Esophagus (tissue), 2 donors: Measurements from ENCODE around the gene SELENOI. TPM values are rescaled to one million over a fixed set of nuclear protein-coding genes. Genes with fewer than 3 reads are reported as not detected.
"Not testable (repeated sequence)": the region's sequence is repeated elsewhere in the genome, so short reads cannot be mapped to it uniquely, and the experiment has no call there.

Experiments used
- H3K27ac ChIP-seq, 2 donors: one replicate each; pipeline ENCODE4 v1.5.1; 2013; ENCODE audit warnings: low read depth in 2 of 2, mild to moderate bottlenecking in 2 of 2, inconsistent platforms in 1 of 2, low read length in 1 of 2, moderate library complexity in 1 of 2
- H3K27me3 ChIP-seq, 2 donors: one replicate each; pipeline ENCODE4 v1.6.1; 2013; ENCODE audit warnings: low read length in 2 of 2, control low read depth in 1 of 2, mild to moderate bottlenecking in 1 of 2; ENCODE audit not compliant: insufficient read depth in 2 of 2, control insufficient read depth in 1 of 2
- H3K36me3 ChIP-seq, 2 donors: one replicate each; pipeline ENCODE4 v1.6.1; 2013; ENCODE audit warnings: low read length in 1 of 2; ENCODE audit not compliant: control insufficient read depth in 2 of 2, insufficient read depth in 2 of 2
- H3K4me1 ChIP-seq, 2 donors: one replicate each; pipeline ENCODE4 v1.6.1; 2013; ENCODE audit warnings: low read length in 1 of 2; ENCODE audit not compliant: control insufficient read depth in 2 of 2, insufficient read depth in 2 of 2
- H3K4me3 ChIP-seq, 2 donors: one replicate each; pipeline ENCODE4 v1.5.1; 2013; ENCODE audit warnings: low read length in 2 of 2, mild to moderate bottlenecking in 2 of 2, low read depth in 1 of 2, moderate library complexity in 1 of 2
- H3K9me3 ChIP-seq, 2 donors: one replicate each; pipeline ENCODE4 v1.6.1; 2013; ENCODE audit warnings: mild to moderate bottlenecking in 2 of 2, low read depth in 1 of 2, low read length in 1 of 2, moderate library complexity in 1 of 2; ENCODE audit not compliant: control insufficient read depth in 2 of 2, insufficient read depth in 1 of 2
- WGBS, 2 donors: extraction: QIAGEN DNeasy Blood & Tissue Kit; methylation state at CpG; one replicate each; pipeline ENCODE4 v1.1.7; 2013; 5-methylcytosine and 5-hydroxymethylcytosine counted together
- polyA plus RNA-seq, 2 donors: library from polyadenylated mRNA; stranded (reverse); fragments of 200-250 nt; gene quantifications; one replicate each; pipeline ENCODE4 v1.2.3, GENCODE V29; 2013
- donor health status: healthy with polysubstance abuse.
- donor health status: Bipolar disorder and iron deficiency.

The SELENOI gene
- polyA plus RNA-seq, 2 donors = 3.9 to 6.8 TPM

DNA sequence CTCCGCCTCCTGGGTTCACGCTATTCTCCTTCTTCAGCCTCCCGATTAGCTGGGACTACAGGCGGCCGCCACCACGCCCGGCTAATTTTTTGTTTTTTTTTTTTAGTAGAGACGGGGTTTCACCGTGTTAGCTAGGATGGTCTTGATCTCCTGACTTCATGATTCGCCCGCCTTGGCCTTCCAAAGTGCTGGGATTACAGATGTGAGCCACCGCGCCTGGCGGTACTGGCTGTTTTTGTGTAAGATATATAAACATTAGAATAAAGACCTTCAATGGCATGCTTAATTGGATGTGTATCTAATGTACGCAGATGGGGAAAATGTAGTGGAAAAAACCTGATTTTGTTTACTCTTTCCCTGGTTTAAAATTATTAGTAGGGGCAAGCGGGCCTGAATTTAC lies 8.5 kb downstream of the SELENOI start:
- H3K4me1 ChIP-seq, H3K36me3 ChIP-seq, H3K27ac ChIP-seq, H3K4me3 ChIP-seq, H3K27me3 ChIP-seq, H3K9me3 ChIP-seq: not testable (repeated sequence)
- WGBS, 2 donors = 97% methylated on average over 16 of the region's 16 CpGs

DNA sequence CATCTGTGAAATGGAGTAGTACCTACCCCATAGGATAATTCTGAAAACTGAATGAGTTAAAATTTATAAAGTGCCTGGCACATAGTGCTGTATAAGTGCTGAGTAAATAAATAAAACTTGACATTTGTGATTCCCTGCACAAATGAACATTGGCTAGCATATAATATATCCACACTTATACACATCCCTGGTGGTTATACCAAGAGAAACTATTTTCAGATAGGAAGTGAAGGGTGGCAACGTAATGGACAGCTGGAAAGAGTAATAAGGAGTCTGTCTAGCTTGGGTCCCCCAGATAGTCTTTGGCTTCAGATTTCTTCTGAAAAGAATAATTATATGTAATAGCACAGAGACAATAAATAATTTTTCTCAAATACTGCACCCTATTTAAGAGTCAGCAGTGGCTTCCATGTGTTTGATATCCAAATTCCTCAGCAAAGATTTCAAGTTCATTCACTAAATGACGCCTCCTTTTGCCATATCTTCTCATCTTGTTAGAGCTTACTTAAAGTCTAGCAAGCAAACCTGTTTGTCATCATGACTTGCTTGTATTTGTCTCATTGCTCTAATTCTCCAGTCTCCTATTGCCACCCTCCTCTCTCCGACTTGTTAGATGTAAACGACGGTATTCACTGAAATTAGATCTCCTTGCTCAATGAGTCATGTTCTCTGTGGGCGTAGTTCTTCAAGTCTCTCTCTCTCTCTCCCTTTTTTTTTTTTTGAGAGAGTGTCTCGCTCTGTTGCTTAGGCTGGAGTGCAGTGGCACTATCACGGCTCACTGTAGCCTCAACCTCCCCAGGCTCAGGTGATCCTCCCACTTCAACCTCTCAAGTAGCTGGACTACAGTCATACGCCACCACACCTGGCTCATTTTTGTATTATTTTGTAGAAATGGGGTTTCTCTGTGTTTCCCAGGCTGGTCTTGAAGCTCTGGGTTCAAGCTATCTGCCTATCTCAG lies 9.4 kb downstream of the SELENOI start:
- Histone ChIP-seq H3K9me3 (no peaks in the 10 kb centered on the region), H3K27me3 (no peaks in the 10 kb centered on the region), H3K36me3 (no peaks in the 10 kb centered on the region), H3K4me3 (no peak overlapping the region), H3K4me1 (no peaks in the 10 kb centered on the region), H3K27ac (peak overlapping the region; percentile 63 to 89)
- 47 to 64% methylated on average over 9 of the region's 9 CpGs for WGBS, 2 donors

DNA sequence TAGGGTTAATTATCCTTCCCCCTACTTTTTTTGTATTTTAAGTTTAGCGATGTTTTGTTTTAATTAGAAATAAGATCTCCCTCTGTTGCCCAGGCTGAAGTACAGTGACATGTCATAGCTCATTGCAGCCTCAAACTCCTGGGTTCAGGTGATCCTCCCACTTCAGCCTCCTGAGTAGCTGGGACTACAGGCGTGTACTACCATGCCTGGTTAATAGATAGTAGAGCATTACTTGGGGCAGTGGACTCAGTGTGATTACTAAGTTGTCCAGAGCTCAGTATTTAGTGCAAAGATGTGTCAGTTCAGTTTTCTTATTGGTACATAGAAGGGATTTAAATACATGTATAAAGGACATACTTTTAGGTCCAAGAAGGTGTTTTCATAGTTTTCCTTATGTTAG lies 10.2 kb downstream of the SELENOI start:
- Histone ChIP-seq H3K27me3 (no peaks in the 10 kb centered on the region), H3K9me3 (no peaks in the 10 kb centered on the region), H3K27ac (peak overlapping the region; percentile 63 to 89), H3K4me3 (no peak overlapping the region), H3K36me3 (no peaks in the 10 kb centered on the region), H3K4me1 (no peaks in the 10 kb centered on the region)
- 95 to 96% methylated on average over 2 of the region's 2 CpGs for WGBS, 2 donors

DNA sequence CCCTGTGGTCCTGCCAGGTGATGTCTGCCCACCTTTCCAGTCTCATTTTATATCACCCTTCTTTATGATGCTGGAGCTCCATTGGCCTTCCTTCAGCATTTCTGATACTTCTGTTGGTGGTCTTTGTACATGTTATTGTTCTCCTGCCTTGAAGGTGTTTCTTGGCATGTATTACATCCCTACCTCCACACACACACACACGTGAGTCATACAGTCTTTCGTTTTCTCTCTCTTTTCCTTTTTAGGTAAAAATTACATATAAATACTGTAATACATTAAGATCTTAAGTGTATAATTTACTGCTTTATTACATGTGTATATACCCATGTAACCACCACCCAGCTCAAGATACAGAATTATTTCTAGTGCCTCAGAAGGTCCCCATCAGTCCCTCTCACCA lies 10.8 kb downstream of the SELENOI start:
- no peaks in the 10 kb centered on the region for H3K27me3 ChIP-seq
- no peaks in the 10 kb centered on the region for H3K9me3 ChIP-seq
- WGBS, 2 donors = 51 to 71% methylated on average over 2 of the region's 2 CpGs
- peak overlapping the region in 1 of 2 donors; percentile 73 for H3K27ac ChIP-seq
- H3K4me3 ChIP-seq = no peak overlapping the region
- no peaks in the 10 kb centered on the region for H3K36me3 ChIP-seq
- peaks cover 0 to 3% of the 10 kb centered on the region in 2 donors for H3K4me1 ChIP-seq

DNA sequence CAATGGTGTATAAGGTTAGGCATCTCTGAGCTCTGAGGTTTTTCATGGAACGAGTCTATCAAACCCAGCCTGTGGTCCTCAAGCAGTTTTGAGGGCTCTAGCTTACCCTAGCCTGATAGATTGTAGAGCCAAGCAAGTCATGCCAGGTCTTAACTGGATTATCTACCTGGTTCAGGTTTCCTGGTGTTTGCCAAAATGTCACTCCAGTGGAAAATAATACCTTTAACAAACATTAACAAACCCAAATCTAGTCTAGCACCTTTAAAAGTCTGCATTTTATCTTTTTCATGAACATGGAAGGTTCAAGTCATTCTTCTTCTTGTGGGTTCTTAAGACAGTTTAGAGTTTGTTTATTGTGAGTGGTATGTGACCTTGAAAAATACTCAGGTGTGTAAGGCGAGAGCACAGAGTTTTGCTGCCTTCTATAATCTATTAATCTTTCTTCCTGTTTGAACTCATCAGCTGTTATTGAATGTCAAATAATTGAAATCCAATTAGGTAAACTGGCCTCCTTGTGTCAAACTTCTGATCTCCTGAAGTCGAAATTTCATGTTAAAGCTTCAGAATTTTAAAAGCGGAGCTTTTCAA lies 14.0 kb downstream of the SELENOI start:
- peak overlapping the region in 1 of 2 donors; percentile 48 for H3K27ac ChIP-seq
- H3K36me3 ChIP-seq = no peaks in the 10 kb centered on the region
- 66 to 73% methylated on average over 4 of the region's 4 CpGs for WGBS, 2 donors
- no peaks in the 10 kb centered on the region for H3K27me3 ChIP-seq
- H3K4me1 ChIP-seq = peaks cover 0 to 3% of the 10 kb centered on the region in 2 donors
- no peak overlapping the region for H3K4me3 ChIP-seq
- no peaks in the 10 kb centered on the region for H3K9me3 ChIP-seq

DNA sequence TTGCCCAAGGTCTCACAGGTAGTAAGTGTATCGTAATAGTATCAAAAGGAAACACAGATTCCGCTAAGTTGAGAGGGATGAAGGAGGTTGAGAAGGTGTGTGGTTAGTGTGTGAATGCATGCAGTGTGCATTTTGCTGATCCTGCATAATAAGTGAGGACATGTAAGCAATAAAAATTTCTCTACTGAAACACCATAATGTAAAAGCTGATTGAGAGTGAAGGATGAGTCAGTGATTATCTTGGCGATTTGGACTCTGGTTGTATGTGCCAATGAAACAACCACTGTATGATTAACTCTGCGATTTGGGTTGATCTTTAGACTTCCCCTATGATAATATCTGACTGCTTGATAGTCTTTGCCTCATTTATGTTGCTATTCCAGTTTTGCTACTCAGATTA lies 17.4 kb downstream of the SELENOI start:
- no peak overlapping the region for H3K27ac ChIP-seq
- WGBS, 2 donors = 58 to 59% methylated on average over 4 of the region's 4 CpGs

DNA sequence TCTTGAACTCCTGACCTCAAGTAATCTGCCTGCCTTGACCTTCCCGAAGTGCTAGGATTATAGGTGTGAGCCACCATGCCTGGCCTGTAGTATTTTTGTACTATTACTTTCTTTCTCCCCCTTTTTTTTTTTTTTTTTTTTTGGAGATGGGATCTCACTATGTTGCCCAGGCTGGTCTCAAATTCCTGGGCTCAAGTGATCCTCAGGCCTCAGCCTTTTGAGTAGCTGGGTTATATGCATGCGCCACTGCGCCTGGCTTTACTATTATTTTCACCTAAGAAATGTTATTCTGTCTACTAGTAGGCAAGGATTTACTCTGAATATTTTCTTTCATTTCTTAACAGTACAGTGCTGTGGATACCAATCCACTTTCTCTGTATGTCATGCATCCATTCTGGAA lies 18.0 kb downstream of the SELENOI start:
- WGBS, 2 donors = 79 to 95% methylated on average over 3 of the region's 3 CpGs

More for the DNA sequence above, 17.4 kb downstream of the SELENOI start:
- Histone ChIP-seq H3K4me3 (no peak overlapping the region), H3K4me1 (peaks cover 0 to 3% of the 10 kb centered on the region in 2 donors), H3K27me3 (no peaks in the 10 kb centered on the region), H3K36me3 (peaks cover 2 to 3% of the 10 kb centered on the region in 2 donors), H3K9me3 (no peaks in the 10 kb centered on the region)

DNA sequence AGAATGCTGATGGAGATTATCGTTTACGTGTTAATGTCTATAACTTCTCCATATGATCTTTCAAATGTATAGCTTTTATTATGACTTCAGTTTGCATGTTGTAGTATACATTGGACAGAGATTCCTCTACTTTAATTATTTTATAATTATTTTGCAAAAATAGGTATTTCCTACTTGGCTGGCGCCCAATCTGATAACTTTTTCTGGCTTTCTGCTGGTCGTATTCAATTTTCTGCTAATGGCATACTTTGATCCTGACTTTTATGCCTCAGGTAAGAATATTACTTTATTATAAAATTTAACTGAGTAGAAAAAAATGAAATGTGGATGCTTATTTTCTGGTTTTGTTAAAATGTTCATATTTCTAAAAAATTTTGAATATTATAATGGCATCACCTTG lies 18.7 kb downstream of the SELENOI start:
- H3K36me3 ChIP-seq = peaks cover 2 to 3% of the 10 kb centered on the region in 2 donors
- no peaks in the 10 kb centered on the region for H3K27me3 ChIP-seq
- no peak overlapping the region for H3K27ac ChIP-seq
- H3K4me1 ChIP-seq = peaks cover 0 to 3% of the 10 kb centered on the region in 2 donors
- no peaks in the 10 kb centered on the region for H3K9me3 ChIP-seq
- 95 to 96% methylated on average over 4 of the region's 4 CpGs for WGBS, 2 donors
- H3K4me3 ChIP-seq = no peak overlapping the region

More for the DNA sequence above, 18.0 kb downstream of the SELENOI start:
- Histone ChIP-seq H3K4me1 (peaks cover 0 to 3% of the 10 kb centered on the region in 2 donors), H3K4me3 (no peak overlapping the region), H3K27me3 (no peaks in the 10 kb centered on the region), H3K27ac (no peak overlapping the region), H3K9me3 (no peaks in the 10 kb centered on the region), H3K36me3 (peaks cover 2 to 3% of the 10 kb centered on the region in 2 donors)

DNA sequence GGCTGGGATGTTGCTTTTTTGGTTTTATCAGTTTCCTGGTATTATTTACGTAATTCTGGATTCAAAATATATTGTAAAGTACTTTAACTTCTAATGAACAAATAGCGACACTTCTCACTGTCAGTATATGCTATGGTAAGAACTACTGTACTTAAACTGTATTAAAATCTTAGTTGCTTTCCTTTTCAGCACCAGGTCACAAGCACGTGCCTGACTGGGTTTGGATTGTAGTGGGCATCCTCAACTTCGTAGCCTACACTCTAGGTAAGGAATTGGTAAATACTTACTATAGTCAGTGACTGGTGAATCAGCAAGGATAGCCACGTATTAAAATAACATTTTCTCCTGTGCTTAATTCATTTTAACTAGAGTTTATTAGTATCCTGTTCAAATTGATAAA lies 21.0 kb downstream of the SELENOI start:
- H3K27ac ChIP-seq = no peak overlapping the region
- 90 to 92% methylated on average over 5 of the region's 5 CpGs for WGBS, 2 donors

More for the DNA sequence above, 21.0 kb downstream of the SELENOI start:
- H3K4me3 ChIP-seq = no peak overlapping the region
- peaks cover 2 to 3% of the 10 kb centered on the region in 2 donors for H3K36me3 ChIP-seq
- H3K27me3 ChIP-seq = no peaks in the 10 kb centered on the region
- H3K9me3 ChIP-seq = no peaks in the 10 kb centered on the region
- no peaks in the 10 kb centered on the region for H3K4me1 ChIP-seq
